ENCODE results near the gene RESP18.

RESP18 gene

GRCh38 chr2:219306047-219306446 is 26.5 kb downstream of the RESP18 start:
- peaks cover 60% of the 10 kb centered on the region for H3K27me3 Mint-ChIP-seq (ENCODE audit: low read depth)
- no peaks in the 10 kb centered on the region for H3K9me3 Mint-ChIP-seq
- no peaks in the 10 kb centered on the region for H3K4me1 Mint-ChIP-seq (ENCODE audit: low read depth)
- no peak overlapping the region for H3K4me3 Mint-ChIP-seq
- no peaks in the 10 kb centered on the region for H3K36me3 Mint-ChIP-seq (ENCODE audit: low read depth)
- H3K27ac Mint-ChIP-seq: no peak overlapping the region

- H3K27me3 Mint-ChIP-seq (ENCODE audit: low read depth): peaks cover 56% of the 10 kb centered on the region
- H3K9me3 Mint-ChIP-seq: no peaks in the 10 kb centered on the region
- H3K4me1 Mint-ChIP-seq (ENCODE audit: low read depth): no peaks in the 10 kb centered on the region
- no peak overlapping the region for H3K4me3 Mint-ChIP-seq
- no peaks in the 10 kb centered on the region for H3K36me3 Mint-ChIP-seq (ENCODE audit: low read depth)
- H3K27ac Mint-ChIP-seq: no peak overlapping the region
Observed at GRCh38 chr2:219304223-219304622, 28.3 kb downstream of the RESP18 start.

- H3K9me3 Mint-ChIP-seq: no peaks in the 10 kb centered on the region
- peaks cover 43% of the 10 kb centered on the region for H3K27me3 Mint-ChIP-seq (ENCODE audit: low read depth)
Observed at GRCh38 chr2:219302412-219302968, 30.1 kb downstream of the RESP18 start.

GRCh38 chr2:219300022-219300421 is 32.5 kb downstream of the RESP18 start:
- H3K4me1 Mint-ChIP-seq (ENCODE audit: low read depth): peaks cover 10% of the 10 kb centered on the region
- H3K27me3 Mint-ChIP-seq (ENCODE audit: low read depth): peaks cover 28% of the 10 kb centered on the region
- no peaks in the 10 kb centered on the region for H3K36me3 Mint-ChIP-seq (ENCODE audit: low read depth)
- no peaks in the 10 kb centered on the region for H3K9me3 Mint-ChIP-seq
- H3K4me3 Mint-ChIP-seq: no peak overlapping the region
- H3K27ac Mint-ChIP-seq: no peak overlapping the region

More at GRCh38 chr2:219302412-219302968, 30.1 kb downstream of the RESP18 start:
- no peak overlapping the region for H3K27ac Mint-ChIP-seq
- H3K4me1 Mint-ChIP-seq (ENCODE audit: low read depth): peaks cover 4% of the 10 kb centered on the region
- H3K4me3 Mint-ChIP-seq: no peak overlapping the region
- H3K36me3 Mint-ChIP-seq (ENCODE audit: low read depth): no peaks in the 10 kb centered on the region

GRCh38 chr2:219299372-219299760 is 33.2 kb downstream of the RESP18 start:
- Mint-ChIP-seq H3K4me3 (no peak overlapping the region), H3K27me3 (ENCODE audit: low read depth) (peaks cover 24% of the 10 kb centered on the region), H3K4me1 (ENCODE audit: low read depth) (peaks cover 12% of the 10 kb centered on the region), H3K36me3 (ENCODE audit: low read depth) (no peaks in the 10 kb centered on the region), H3K27ac (no peak overlapping the region), H3K9me3 (no peaks in the 10 kb centered on the region)

- no peak overlapping the region for H3K4me3 Mint-ChIP-seq
- H3K9me3 Mint-ChIP-seq: no peaks in the 10 kb centered on the region
- no peak overlapping the region for H3K27ac Mint-ChIP-seq
- peaks cover 22% of the 10 kb centered on the region for H3K27me3 Mint-ChIP-seq (ENCODE audit: low read depth)
- H3K4me1 Mint-ChIP-seq (ENCODE audit: low read depth): peaks cover 17% of the 10 kb centered on the region
- no peaks in the 10 kb centered on the region for H3K36me3 Mint-ChIP-seq (ENCODE audit: low read depth)
Observed at GRCh38 chr2:219298759-219299371, 33.7 kb downstream of the RESP18 start.

GRCh38 chr2:219297766-219298456 is 34.6 kb downstream of the RESP18 start:
- no peaks in the 10 kb centered on the region for H3K9me3 Mint-ChIP-seq
- no peak overlapping the region for H3K4me3 Mint-ChIP-seq
- H3K4me1 Mint-ChIP-seq (ENCODE audit: low read depth): peaks cover 17% of the 10 kb centered on the region
- no peaks in the 10 kb centered on the region for H3K36me3 Mint-ChIP-seq (ENCODE audit: low read depth)
- H3K27me3 Mint-ChIP-seq (ENCODE audit: low read depth): peaks cover 17% of the 10 kb centered on the region
- no peak overlapping the region for H3K27ac Mint-ChIP-seq

GRCh38 chr2:219296631-219297391 is 35.7 kb downstream of the RESP18 start:
- Mint-ChIP-seq H3K9me3 (no peaks in the 10 kb centered on the region), H3K4me1 (ENCODE audit: low read depth) (peaks cover 17% of the 10 kb centered on the region)

GRCh38 chr2:219296142-219296541 is 36.4 kb downstream of the RESP18 start:
- no peak overlapping the region for H3K4me3 Mint-ChIP-seq
- H3K27me3 Mint-ChIP-seq (ENCODE audit: low read depth): peaks cover 13% of the 10 kb centered on the region
- no peaks in the 10 kb centered on the region for H3K9me3 Mint-ChIP-seq
- H3K27ac Mint-ChIP-seq: no peak overlapping the region
- peaks cover 17% of the 10 kb centered on the region for H3K4me1 Mint-ChIP-seq (ENCODE audit: low read depth)
- no peaks in the 10 kb centered on the region for H3K36me3 Mint-ChIP-seq (ENCODE audit: low read depth)

More at GRCh38 chr2:219296631-219297391, 35.7 kb downstream of the RESP18 start:
- Mint-ChIP-seq H3K27me3 (ENCODE audit: low read depth) (peaks cover 17% of the 10 kb centered on the region), H3K27ac (no peak overlapping the region), H3K36me3 (ENCODE audit: low read depth) (no peaks in the 10 kb centered on the region), H3K4me3 (no peak overlapping the region)

- Mint-ChIP-seq H3K27ac (peak overlapping the region; percentile 81), H3K4me3 (peak overlapping the region; percentile 85), H3K36me3 (ENCODE audit: low read depth) (no peaks in the 10 kb centered on the region), H3K9me3 (no peaks in the 10 kb centered on the region), H3K4me1 (ENCODE audit: low read depth) (peaks cover 17% of the 10 kb centered on the region), H3K27me3 (ENCODE audit: low read depth) (no peaks in the 10 kb centered on the region)
Observed at GRCh38 chr2:219294356-219295351, 37.9 kb downstream of the RESP18 start.

GRCh38 chr2:219293736-219294231 is 38.8 kb downstream of the RESP18 start:
- H3K27ac Mint-ChIP-seq: peak overlapping the region; percentile 81
- no peaks in the 10 kb centered on the region for H3K9me3 Mint-ChIP-seq
- H3K36me3 Mint-ChIP-seq (ENCODE audit: low read depth): no peaks in the 10 kb centered on the region
- H3K4me3 Mint-ChIP-seq: peak overlapping the region; percentile 85
- peaks cover 14% of the 10 kb centered on the region for H3K4me1 Mint-ChIP-seq (ENCODE audit: low read depth)
- no peaks in the 10 kb centered on the region for H3K27me3 Mint-ChIP-seq (ENCODE audit: low read depth)

GRCh38 chr2:219292616-219293015 is 39.9 kb downstream of the RESP18 start:
- no peak overlapping the region for H3K4me3 Mint-ChIP-seq
- H3K27ac Mint-ChIP-seq: no peak overlapping the region
- peaks cover 13% of the 10 kb centered on the region for H3K4me1 Mint-ChIP-seq (ENCODE audit: low read depth)
- no peaks in the 10 kb centered on the region for H3K36me3 Mint-ChIP-seq (ENCODE audit: low read depth)
- H3K9me3 Mint-ChIP-seq: no peaks in the 10 kb centered on the region
- H3K27me3 Mint-ChIP-seq (ENCODE audit: low read depth): no peaks in the 10 kb centered on the region

GRCh38 chr2:219291910-219292490 is 40.5 kb downstream of the RESP18 start:
- no peaks in the 10 kb centered on the region for H3K27me3 Mint-ChIP-seq (ENCODE audit: low read depth)
- no peaks in the 10 kb centered on the region for H3K36me3 Mint-ChIP-seq (ENCODE audit: low read depth)
- peaks cover 13% of the 10 kb centered on the region for H3K4me1 Mint-ChIP-seq (ENCODE audit: low read depth)
- H3K4me3 Mint-ChIP-seq: no peak overlapping the region
- no peaks in the 10 kb centered on the region for H3K9me3 Mint-ChIP-seq
- H3K27ac Mint-ChIP-seq: no peak overlapping the region

All from T-helper 1 cell treated with Interleukin-12 subunit alpha and Interleukin-12 subunit beta and Interleukin-4 antibody, amounts not matched to agents 30 μg/mL and 1 μg/mL, for 36 hours (primary cell).